Tibial nerve (tissue), 4 donors: ENCODE results near the gene COQ8B. TPM values are rescaled to one million over a fixed set of nuclear protein-coding genes. Genes with fewer than 3 reads are reported as not detected.
A peak's percentile ranks its signal among the peaks of the same experiment; 100 is the strongest.

Source experiments
- DNase-seq, 2 donors: peaks; one replicate each; pipeline ENCODE4 v3.0.0-alpha.2; 2019; ENCODE audit warnings: low spot score in 2 of 2
- H3K27ac ChIP-seq, 4 donors: fragments of 200-600 bp; sonication (generic) in 3 of 4; one replicate each; pipeline ENCODE4 v1.5.1; 2017 to 2019; ENCODE audit warnings: mild to moderate bottlenecking in 1 of 4
- H3K27me3 ChIP-seq, 2 donors: fragments of 200-600 bp; sonication (generic) in 1 of 2; one replicate each; pipeline versions ENCODE4 v1.5.1 to v1.6.0; 2017 to 2019
- H3K36me3 ChIP-seq, 3 donors: fragments of 200-600 bp; sonication (generic); one replicate each; pipeline ENCODE4 v1.5.1; 2018 to 2019
- H3K4me1 ChIP-seq, 4 donors: fragments of 200-600 bp; sonication (generic) in 3 of 4; one replicate each; pipeline ENCODE4 v1.5.1; 2017 to 2019
- H3K4me3 ChIP-seq, 4 donors: fragments of 200-600 bp; sonication (generic) in 3 of 4; one replicate each; pipeline ENCODE4 v1.5.1; 2017 to 2019; ENCODE audit warnings: mild to moderate bottlenecking in 1 of 4, moderate library complexity in 1 of 4
- H3K9me3 ChIP-seq, 4 donors: fragments of 200-600 bp; sonication (generic) in 3 of 4; one replicate each; pipeline ENCODE4 v1.5.1; 2017 to 2019
- CTCF ChIP-seq, 5 experiments: fragments of 200-600 bp in 3 of 5; fragments of 450-650 bp in 2 of 5; sonication (generic) in 3 of 5; IDR thresholded peaks; one replicate each; pipeline ENCODE4 v1.5.1; 2016 to 2019; ENCODE audit warnings: antibody characterized with exemption in 5 of 5, mild to moderate bottlenecking in 3 of 5, moderate library complexity in 2 of 5
- EP300 ChIP-seq, 2 donors: sonication (generic); formaldehyde crosslinking; IDR thresholded peaks; one replicate each; pipeline ENCODE4 v1.6.1; 2017; ENCODE audit warnings: antibody characterized with exemption in 2 of 2, mild to moderate bottlenecking in 1 of 2
- POLR2A ChIP-seq, 2 donors: fragments of 450-650 bp; IDR thresholded peaks; one replicate each; pipeline ENCODE4 v1.6.1; 2017; ENCODE audit warnings: antibody characterized with exemption in 2 of 2, mild to moderate bottlenecking in 2 of 2, moderate library complexity in 2 of 2
- WGBS, 2 donors: methylation state at CpG; one replicate each; pipeline ENCODE4 v1.1.5; 2018; 5-methylcytosine and 5-hydroxymethylcytosine counted together
- total RNA-seq, 4 donors: library from RNA; depleted of rRNA; stranded (reverse); fragments of >200 nt; gene quantifications; one replicate each; pipeline ENCODE4 v1.1.0, GENCODE V29; 2016

Gene COQ8B
- total RNA-seq, 4 donors from 2014 or later, result 71.0 to 88.6 (median 84.3) TPM

- Histone ChIP-seq H3K27me3 (no peaks in the 10 kb centered on the region), H3K9me3 (peaks cover 0 to 3% (median 0%) of the 10 kb centered on the region in 4 donors), H3K4me3 (no peak overlapping the region), H3K4me1 (peaks cover 0 to 47% (median 33%) of the 10 kb centered on the region in 4 donors), H3K36me3 (peaks cover 6 to 87% (median 50%) of the 10 kb centered on the region in 3 donors), H3K27ac (peak overlapping the region in 2 of 4 donors; percentile 52 to 77)
- no peak for TF ChIP-seq POLR2A (IDR thresholded peaks at IDR 0.05)
- TF ChIP-seq CTCF (IDR thresholded peaks at IDR 0.05), result no peak
- no peak for TF ChIP-seq EP300 (IDR thresholded peaks at IDR 0.05)
- WGBS, 2 donors, result 69 to 75% methylated on average over 4 of the region's 4 CpGs
- DNase-seq, result no peak
Observed at GRCh38 chr19:40726279-40726678, 9.6 kb upstream of the COQ8B start.

DNA sequence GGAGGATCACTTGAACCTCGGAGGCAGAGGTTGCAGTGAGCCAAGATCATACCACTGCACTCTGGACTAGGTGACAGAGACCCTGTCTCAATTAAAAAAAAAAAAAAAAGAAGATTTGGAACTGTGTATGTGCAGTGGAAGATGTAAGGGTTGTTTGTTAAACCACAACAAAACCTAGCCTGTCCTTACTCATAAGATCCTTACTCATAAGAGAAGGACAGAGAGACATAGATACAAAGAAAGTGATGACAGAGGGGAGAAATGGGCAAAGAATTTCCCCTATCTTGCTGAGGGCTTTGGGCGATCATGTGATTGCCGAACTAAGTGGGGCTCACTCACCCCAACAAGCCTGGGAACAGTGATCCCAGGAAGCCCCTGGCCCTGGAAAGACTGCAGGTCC lies 8.2 kb upstream of the COQ8B start:
- peaks cover 0 to 59% (median 39%) of the 10 kb centered on the region in 4 donors for H3K4me1 ChIP-seq

GRCh38 chr19:40724315-40724714 lies 7.6 kb upstream of the COQ8B start:
- H3K9me3 ChIP-seq, result peaks cover 0 to 3% (median 0%) of the 10 kb centered on the region in 4 donors
- no peak for DNase-seq
- peaks cover 0 to 64% (median 40%) of the 10 kb centered on the region in 4 donors for H3K4me1 ChIP-seq
- 80 to 91% methylated on average over 4 of the region's 4 CpGs for WGBS, 2 donors
- H3K36me3 ChIP-seq, result peaks cover 3 to 67% (median 32%) of the 10 kb centered on the region in 3 donors
- H3K27me3 ChIP-seq, result no peaks in the 10 kb centered on the region
- H3K4me3 ChIP-seq, result no peak overlapping the region
- H3K27ac ChIP-seq, result peak overlapping the region in 2 of 4 donors; percentile 52 to 77
- TF ChIP-seq EP300 (IDR thresholded peaks at IDR 0.05) (no peak), POLR2A (IDR thresholded peaks at IDR 0.05) (no peak), CTCF (IDR thresholded peaks at IDR 0.05) (no peak)

More for the DNA sequence above, 8.2 kb upstream of the COQ8B start:
- H3K36me3 ChIP-seq, result peaks cover 3 to 73% (median 37%) of the 10 kb centered on the region in 3 donors
- no peak overlapping the region for H3K4me3 ChIP-seq
- H3K27ac ChIP-seq, result peak overlapping the region in 3 of 4 donors; percentile 3 to 77 (median 52)
- peaks cover 0 to 3% (median 0%) of the 10 kb centered on the region in 4 donors for H3K9me3 ChIP-seq
- 74 to 84% methylated on average over 3 of the region's 3 CpGs for WGBS, 2 donors
- H3K27me3 ChIP-seq, result no peaks in the 10 kb centered on the region
- TF ChIP-seq EP300 (IDR thresholded peaks at IDR 0.05) (no peak), CTCF (IDR thresholded peaks at IDR 0.05) (no peak), POLR2A (IDR thresholded peaks at IDR 0.05) (no peak)
- no peak for DNase-seq

DNA sequence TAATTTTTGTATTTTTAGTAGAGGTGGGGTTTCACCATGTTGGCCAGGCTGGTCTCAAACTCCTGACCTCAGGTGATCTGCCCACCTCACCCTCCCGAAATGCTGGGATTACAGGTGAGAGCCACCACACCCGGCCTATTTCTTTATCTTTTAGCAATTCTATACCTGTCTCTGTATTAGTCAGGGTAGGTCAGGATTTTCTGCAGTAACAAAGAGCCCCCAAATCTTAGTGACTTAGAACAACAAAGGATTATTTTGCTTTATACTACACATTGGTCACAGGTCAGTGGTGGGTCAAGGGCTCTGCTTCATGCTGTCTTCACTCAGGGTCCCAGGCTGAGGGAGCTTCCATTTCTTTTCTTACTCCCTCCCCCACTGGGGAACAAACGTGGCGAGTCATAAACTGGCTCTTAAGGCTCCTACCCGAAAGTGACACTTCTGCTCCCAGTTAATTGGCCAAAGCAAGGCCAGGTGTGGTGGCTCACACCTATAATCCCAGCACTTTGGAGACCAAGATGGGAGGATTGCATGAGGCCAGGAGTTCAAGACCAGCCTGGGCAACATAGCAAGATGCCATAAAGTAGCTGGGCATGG lies 7.1 kb upstream of the COQ8B start:
- no peaks in the 10 kb centered on the region for H3K27me3 ChIP-seq
- peaks cover 3 to 62% (median 27%) of the 10 kb centered on the region in 3 donors for H3K36me3 ChIP-seq
- TF ChIP-seq CTCF (IDR thresholded peaks at IDR 0.05) (no peak), POLR2A (IDR thresholded peaks at IDR 0.05) (no peak), EP300 (IDR thresholded peaks at IDR 0.05) (no peak)
- H3K4me1 ChIP-seq, result peaks cover 0 to 64% (median 40%) of the 10 kb centered on the region in 4 donors
- peaks cover 0 to 3% (median 0%) of the 10 kb centered on the region in 4 donors for H3K9me3 ChIP-seq
- DNase-seq, result no peak
- no peak overlapping the region for H3K4me3 ChIP-seq
- WGBS, 2 donors, result 84 to 93% methylated on average over 5 of the region's 5 CpGs
- H3K27ac ChIP-seq, result peak overlapping the region in 2 of 4 donors; percentile 1 to 77

- H3K36me3 ChIP-seq, result peaks cover 3 to 45% (median 13%) of the 10 kb centered on the region in 3 donors
- no peak for DNase-seq
- H3K27me3 ChIP-seq, result no peaks in the 10 kb centered on the region
- H3K4me3 ChIP-seq, result peak overlapping the region in 2 of 4 donors; percentile 75 to 81
- TF ChIP-seq POLR2A (IDR thresholded peaks at IDR 0.05) (no peak), EP300 (IDR thresholded peaks at IDR 0.05) (no peak), CTCF (IDR thresholded peaks at IDR 0.05) (no peak)
- peaks cover 0 to 64% (median 40%) of the 10 kb centered on the region in 4 donors for H3K4me1 ChIP-seq
- no peaks in the 10 kb centered on the region for H3K9me3 ChIP-seq
- 45 to 58% methylated on average over 9 of the region's 9 CpGs for WGBS, 2 donors
- H3K27ac ChIP-seq, result peak overlapping the region; percentile 92 to 99 (median 94)
Observed at GRCh38 chr19:40721936-40722661, 5.4 kb upstream of the COQ8B start.
